RWPE1 (cell line): ENCODE results near the gene EGFLAM.
A peak's percentile ranks its signal among the peaks of the same experiment; 100 is the strongest.

ENCODE experiments used
- CTCF ChIA-PET: fragments of 350-600 bp; sonication (Branson Sonifier 250); formaldehyde crosslinking; extraction: SDS; loops from one replicate; lab custom pipeline; 2021; lab: Yijun Ruan, JAX
- POLR2A ChIA-PET: fragments of 400-600 bp; formaldehyde crosslinking; extraction: SDS; loops from one replicate; lab custom pipeline; 2020; ENCODE audit warnings: antibody characterized with exemption; ENCODE audit not compliant: low non-redundant PET; lab: Yijun Ruan, JAX
- DNase-seq: peaks from one replicate; pipeline ENCODE4 v3.0.0; 2012; ENCODE audit warnings: low spot score
- H3K27ac ChIP-seq: fragments of 450-650 bp; 2 replicates; pipeline ENCODE4 v1.5.1; 2017
- TF ChIP-seq, protein P1 (sequence below): fragments of 450-650 bp; conservative IDR thresholded peaks from 2 replicates; pipeline ENCODE4 v1.5.1; 2017; ENCODE audit warnings: low read depth, mild to moderate bottlenecking

Gene EGFLAM

DNA sequence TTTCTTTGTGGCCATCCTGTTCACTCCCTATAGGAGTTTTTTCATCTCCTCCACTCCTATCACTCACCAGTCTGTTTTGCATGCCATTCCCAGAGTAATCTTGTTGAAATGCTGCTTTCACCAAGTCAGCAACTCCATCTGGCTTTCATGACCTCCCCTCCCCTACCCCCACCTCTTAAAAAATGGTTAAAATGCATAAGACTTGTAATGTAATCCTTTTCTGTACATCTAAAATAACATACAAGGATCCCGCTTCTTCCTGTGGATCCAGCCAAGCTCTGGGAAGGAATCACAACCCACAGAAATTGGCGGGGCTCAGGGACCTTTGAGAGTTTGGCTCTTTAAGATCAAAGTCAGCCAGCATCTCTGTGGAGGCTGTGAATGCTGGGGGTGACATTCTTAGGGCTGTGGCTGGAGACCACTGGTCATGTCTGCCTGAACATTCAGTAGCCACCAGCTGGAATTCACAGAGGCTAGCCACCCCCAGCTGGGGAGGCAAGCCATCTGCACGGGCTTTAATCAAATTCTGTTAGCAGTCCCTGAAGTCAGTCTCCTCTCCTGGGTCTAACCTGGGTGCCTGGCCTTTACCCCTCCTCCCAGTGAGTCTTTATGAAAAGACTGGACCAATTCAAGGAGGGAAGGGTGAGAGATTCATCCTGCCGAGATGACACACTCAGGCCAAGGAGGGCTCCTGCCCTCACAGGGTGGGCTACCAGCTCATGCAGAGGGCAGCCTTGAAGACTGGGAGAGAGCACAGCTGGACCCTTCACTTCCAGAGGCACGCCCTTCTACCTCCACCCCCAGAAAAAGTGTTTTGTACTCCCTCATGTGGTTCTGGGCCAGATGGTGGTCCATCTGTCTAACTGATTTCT is 165.2 kb downstream of the EGFLAM start:
- no peak for DNase-seq
- H3K27ac ChIP-seq: no peak overlapping the region
- ChIA-PET POLR2A (no interaction called here), CTCF (interaction anchor here (1.4 kb wide), 1 partner anchor 18 kb away, joined by 5 read pairs; no protein-coding TSS in a partner anchor)
- TF ChIP-seq, protein P1, sequence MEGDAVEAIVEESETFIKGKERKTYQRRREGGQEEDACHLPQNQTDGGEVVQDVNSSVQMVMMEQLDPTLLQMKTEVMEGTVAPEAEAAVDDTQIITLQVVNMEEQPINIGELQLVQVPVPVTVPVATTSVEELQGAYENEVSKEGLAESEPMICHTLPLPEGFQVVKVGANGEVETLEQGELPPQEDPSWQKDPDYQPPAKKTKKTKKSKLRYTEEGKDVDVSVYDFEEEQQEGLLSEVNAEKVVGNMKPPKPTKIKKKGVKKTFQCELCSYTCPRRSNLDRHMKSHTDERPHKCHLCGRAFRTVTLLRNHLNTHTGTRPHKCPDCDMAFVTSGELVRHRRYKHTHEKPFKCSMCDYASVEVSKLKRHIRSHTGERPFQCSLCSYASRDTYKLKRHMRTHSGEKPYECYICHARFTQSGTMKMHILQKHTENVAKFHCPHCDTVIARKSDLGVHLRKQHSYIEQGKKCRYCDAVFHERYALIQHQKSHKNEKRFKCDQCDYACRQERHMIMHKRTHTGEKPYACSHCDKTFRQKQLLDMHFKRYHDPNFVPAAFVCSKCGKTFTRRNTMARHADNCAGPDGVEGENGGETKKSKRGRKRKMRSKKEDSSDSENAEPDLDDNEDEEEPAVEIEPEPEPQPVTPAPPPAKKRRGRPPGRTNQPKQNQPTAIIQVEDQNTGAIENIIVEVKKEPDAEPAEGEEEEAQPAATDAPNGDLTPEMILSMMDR: no peak

DNA sequence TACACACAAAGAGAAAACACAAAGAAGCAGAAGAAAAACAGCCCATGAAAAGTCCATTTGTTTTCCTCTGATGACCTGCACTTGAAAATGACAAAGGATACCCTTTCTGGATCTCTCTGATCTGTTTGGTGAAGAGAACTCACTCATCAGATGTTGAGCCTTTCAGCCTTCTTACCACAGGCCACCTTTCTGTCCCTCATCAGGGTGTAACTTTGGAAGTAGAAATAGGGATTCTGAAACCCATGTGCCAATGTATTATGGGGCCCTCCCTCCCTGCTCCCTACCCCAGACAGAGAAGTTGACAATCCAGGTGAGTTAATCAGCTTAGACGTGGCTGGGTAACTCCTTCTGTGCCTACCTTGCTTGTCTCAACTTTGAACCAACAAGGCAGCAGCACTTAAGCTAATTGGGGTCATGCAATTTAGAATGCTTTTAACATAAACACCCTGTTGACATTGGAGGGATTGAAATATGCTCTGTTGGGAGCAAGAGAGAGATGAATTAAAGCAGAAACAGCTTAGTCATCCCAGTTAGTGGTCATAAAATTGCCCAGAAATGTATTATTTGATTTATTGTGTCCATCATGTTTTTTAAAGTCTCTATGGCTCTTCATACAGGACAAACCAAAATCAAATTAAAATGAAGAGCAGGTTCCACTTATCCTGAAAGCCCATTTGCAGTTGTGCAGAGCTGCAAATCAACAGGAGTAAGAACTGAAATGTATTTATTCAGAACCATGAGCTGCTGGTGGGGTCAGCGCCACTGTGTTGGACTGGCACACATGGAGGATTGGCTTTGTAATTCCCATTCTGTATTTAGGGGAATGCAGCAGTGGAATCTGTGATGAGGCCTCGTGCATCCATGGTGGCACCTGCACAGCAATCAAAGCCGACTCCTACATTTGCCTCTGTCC is 166.0 kb downstream of the EGFLAM start:
- no peak overlapping the region for H3K27ac ChIP-seq
- CTCF ChIA-PET: interaction anchor here (1.4 kb wide), 1 partner anchor 17 kb away, joined by 5 read pairs; no protein-coding TSS in a partner anchor
- TF ChIP-seq, protein P1: no peak
- POLR2A ChIA-PET: no interaction called here
- no peak for DNase-seq

DNA sequence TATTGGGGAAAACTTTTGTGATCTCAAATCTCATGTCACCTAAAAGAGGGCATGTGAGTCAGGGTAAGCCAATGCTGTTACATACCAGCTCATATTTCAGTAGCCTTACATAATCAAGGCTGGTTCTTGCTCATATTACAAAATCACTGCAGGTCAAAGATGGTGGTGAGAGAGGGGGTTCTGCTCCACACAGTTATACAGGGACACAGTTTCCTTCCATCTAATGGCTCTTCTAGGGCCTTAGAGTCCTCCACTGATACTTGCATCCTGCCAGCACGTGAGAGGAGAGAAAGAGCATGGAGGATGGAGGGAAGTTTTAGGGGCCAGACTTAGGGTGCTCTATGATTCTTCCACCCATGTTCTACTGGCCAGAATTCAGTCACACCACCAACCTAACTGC is 168.1 kb downstream of the EGFLAM start:
- ChIA-PET CTCF (interaction anchor here (1.2 kb wide), 1 partner anchor 15 kb away, joined by 4 read pairs; no protein-coding TSS in a partner anchor), POLR2A (no interaction called here)
- TF ChIP-seq, protein P1: no peak
- no peak overlapping the region for H3K27ac ChIP-seq
- DNase-seq: peak; percentile 51

DNA sequence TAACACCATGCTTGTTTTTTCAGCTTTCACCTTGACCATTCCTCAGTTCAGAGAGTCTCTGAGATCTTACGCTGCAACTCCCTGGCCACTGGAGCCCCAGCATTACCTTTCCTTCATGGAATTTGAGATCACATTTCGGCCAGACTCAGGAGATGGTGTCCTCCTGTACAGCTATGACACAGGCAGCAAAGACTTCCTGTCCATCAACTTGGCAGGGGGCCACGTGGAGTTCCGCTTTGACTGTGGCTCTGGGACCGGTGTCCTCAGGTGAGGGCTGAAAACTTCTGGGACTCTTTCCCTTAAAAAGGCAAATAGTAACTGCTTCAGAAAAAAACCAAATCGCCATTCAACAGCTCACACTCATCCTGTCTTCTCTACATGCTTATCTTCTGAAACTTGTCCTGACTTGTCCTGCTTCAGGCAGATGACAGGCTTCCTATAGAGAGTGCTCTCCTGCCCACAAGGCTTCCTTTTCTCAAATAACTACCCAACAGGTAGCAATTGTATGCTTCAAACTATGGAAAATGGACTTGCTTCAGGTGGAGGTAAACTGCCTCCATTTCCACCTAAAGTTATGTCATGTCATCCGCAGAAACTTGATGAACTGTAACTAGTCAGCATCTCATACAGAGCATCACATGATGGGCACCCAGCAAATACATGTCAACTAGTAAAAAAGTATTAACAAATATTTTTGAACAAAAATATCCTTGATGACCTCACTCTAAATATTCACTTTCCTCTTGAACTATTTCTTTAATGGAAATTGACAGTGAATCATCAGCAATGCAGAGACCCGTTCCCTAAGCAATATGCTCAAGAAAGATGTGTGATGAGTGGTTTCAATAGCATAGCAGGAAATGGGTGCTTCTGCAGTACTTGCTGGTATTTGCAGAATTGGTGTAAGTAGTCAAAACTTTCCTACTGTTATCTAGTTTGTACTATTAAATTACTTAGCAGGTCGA is 168.9 kb downstream of the EGFLAM start:
- H3K27ac ChIP-seq: no peak overlapping the region
- TF ChIP-seq, protein P1: no peak
- ChIA-PET POLR2A (no interaction called here), CTCF (interaction anchor here (0.6 to 1.2 kb wide), 4 partner anchors 14 to 1268 kb away, joined by 3 to 4 read pairs (median 4); no protein-coding TSS in a partner anchor)
- peak; percentile 55 for DNase-seq

DNA sequence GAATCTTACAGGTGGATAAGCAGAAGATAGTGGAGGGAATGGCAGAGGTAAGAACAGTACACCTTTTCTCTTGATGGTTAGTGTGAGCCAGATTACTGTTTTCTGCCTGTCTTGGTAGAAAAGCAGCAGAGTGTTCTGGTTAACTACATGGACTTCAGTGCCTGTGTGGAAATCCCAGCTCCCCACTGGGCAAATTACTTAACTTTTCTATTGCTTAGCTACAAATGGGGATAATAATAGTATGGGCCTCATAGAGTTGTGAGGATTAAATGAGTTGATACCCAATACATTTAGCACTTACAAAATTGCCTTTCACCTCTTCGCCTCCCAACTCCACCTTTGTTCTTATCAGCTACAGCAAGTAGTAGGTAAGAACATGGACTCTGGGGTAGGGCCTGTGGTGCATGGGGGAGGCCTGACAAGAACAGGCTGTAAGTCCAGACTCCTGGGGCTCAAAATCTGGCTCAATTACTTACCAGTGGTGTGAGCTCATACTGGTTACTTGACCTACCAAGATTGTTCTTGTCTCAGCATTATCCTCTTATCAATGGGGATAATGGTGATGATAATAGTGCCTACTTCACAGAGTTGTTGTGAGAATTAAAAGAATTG is 173.0 kb downstream of the EGFLAM start:
- DNase-seq: no peak
- POLR2A ChIA-PET: no interaction called here
- CTCF ChIA-PET: interaction anchor here (0.7 to 2.3 kb wide), 3 partner anchors 10 to 166 kb away, joined by 3 to 8 read pairs (median 5); no protein-coding TSS in a partner anchor
- TF ChIP-seq, protein P1: no peak
- H3K27ac ChIP-seq: no peak overlapping the region
